SKM-1 (cell line): ENCODE data around the gene LDLRAD1.
"Not testable (repeated sequence)": the region's sequence is repeated elsewhere in the genome, so short reads cannot be mapped to it uniquely, and the experiment has no call there.

Experiments
- DNase-seq: peaks from one replicate; lab custom pipeline; 2025; ENCODE audit not compliant: unreplicated experiment; lab: John Stamatoyannopoulos, UW

The LDLRAD1 gene, protein sequence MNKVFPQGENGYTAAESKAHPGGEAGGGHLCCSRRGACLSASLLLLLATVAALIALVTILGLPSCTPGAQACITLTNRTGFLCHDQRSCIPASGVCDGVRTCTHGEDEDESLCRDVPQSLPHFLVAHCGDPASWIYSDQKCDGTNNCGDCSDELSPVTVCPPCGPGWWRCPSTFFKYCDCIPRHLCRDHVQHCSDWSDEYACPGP

DNA sequence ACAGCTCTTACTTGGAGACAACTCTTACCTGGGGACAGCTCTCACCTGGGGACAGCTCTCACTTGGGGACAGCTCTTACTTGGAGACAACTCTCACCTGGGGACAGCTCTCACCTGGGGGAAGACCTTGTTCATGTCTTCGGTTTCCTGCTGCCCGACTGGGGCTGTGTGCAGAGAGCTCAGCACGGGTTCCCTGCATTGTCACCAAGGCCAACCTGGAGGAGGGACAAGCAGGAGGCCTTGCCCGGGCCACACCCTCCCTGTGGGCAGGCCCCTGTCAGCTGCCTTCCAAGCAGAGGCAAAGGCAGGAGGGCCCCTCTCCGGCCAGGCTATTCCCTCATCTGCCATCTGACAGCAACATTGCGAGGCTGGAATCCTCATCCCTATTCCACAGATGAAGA lies at the start of gene LDLRAD1:
LDLRAD1 (minus strand) TSS at position 208 of the 400 bp plus-strand sequence; CDS start at position 134, 74 bp downstream.
- DNase-seq, result no peak

DNA sequence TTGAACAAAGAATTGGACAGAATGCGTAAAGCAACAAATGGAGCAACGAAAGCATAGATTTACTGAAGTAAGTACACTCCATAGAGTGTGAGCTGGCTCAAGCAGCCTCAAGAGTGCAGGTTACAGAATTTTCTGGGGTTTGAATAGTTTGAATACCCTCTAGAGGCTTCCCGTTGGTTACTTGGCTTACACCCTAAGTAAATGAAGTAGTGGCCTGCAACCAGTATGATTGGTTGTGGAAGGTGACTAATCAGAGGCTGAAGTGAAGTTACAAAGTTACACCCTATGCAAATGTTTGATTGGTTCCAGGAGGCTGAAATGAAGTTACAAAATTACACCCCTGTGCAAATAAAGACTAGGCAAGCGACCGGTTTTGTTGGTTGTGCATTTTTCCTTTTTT lies 46.3 kb upstream of the LDLRAD1 start:
- no peak for DNase-seq

DNA sequence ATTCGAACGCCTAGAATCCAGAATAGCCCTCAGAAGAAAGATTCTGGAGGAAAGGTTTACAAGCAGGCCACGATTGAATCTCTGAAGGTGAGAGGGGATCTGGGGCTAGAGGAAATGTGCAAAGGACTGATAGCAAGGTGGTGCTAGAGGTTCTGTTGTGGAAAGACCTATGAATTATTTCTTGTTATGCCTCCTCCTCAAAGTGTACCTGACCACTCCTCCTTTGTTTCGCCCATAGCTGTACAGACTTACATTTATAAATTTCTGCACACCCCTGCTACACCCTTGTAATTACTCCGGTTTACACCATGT lies 36.4 kb upstream of the LDLRAD1 start:
- no peak for DNase-seq

DNA sequence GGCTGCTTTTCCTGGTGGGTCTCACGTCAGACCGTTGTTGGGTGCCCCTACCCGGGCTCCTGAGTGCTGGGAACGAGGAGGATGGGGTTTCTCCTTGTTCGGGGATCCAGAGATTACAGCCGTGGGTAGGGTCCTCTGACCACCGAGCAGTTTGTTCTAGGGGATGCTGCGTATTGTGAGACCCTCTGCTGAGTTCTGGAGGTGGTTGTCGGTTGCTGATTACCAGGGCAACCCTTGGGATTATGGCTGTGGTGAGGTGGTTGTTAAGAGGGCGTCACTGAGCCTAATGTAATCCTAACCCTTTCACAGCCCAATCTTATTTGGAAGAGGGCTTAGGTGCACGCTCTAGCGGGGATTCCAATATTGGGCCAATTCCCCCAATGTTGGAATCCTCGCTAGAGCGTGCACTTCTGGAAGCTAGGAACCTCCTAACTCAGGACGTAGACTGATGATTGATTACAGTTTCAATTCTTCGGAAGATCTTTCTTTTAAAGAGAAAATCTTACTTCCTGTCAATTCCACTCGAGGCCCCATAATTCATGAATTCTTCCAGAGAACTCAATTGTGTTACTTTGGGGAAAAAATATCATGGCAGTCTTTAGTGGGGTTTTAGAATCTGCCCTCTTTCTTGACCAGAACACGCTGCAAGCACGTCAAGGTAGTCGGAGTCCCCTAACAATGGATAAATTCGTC lies 35.9 kb upstream of the LDLRAD1 start:
- DNase-seq, result no peak

DNA sequence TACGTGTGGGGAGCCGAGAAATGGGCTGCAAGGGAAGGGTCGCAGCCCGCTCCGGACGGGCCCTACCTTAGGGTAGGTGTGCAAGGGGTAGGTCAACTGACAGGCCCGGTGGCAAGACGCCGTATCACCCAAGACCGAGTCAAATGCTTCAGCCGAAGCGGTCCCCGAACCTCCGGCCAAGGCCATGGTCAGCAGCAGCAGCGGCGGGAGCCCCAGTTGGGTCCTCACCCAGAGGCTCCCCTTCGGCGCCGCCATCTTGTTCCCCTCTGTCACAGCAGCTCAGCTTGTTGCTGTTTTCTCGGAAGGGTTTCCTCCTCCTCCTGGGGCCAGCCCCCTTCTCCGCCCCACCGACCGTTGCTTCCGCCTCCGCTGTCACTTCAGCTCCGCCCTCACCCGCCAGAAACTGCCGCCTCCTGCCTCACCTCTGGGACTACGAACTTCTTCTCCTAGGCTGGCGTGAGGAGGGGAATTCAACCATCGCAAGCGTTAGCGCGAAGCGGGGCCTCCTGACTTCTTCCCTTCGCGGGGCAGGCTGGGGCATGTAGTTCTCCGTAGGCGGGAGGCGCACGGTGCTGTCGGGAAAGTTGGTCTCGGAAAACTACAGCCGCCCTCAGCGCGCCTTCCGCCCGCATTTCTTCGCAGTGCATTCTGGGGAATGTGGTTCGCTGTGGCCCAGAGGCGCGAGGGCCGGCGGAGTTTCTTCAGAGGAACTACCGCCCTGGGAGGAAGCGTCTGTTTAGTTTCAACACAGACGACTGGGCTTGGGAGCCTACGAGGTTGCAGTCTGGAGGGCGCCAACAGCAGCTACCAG lies 35.2 kb upstream of the LDLRAD1 start, which contains the start of the genes TCEANC2 and TMEM59:
TCEANC2 (plus strand) TSS at position 675 of the 811 bp plus-strand sequence. CDS start 815 bp downstream, outside the sequence.
TMEM59 (minus strand) TSS at position 271 of the 811 bp plus-strand sequence; CDS start at position 255, 16 bp downstream.
- peak; percentile 99 for DNase-seq

DNA sequence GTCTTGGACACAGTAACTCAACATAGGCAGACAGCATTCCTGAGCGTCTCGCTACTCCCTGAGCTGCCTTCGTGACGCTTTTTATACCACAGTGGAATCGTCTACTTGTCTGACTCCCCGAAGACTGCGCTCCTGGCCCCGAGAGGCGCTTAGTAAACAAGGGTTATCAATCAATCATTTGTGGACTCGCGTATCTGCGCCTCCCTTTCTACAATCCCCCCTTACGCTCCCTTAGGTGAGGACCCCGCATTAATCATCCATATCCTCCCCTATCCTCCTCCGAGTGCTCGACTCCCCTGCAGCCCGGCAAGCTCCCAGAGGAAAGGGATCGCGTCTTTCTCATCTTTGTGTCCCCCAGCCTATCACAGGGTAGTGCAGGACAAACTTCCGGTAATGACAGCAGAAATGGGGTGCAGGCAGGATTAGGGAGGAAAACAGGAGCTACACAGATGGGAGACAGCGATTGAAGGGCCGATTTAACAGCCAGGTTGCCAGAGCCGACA lies 34.5 kb upstream of the LDLRAD1 start:
- no peak for DNase-seq

DNA sequence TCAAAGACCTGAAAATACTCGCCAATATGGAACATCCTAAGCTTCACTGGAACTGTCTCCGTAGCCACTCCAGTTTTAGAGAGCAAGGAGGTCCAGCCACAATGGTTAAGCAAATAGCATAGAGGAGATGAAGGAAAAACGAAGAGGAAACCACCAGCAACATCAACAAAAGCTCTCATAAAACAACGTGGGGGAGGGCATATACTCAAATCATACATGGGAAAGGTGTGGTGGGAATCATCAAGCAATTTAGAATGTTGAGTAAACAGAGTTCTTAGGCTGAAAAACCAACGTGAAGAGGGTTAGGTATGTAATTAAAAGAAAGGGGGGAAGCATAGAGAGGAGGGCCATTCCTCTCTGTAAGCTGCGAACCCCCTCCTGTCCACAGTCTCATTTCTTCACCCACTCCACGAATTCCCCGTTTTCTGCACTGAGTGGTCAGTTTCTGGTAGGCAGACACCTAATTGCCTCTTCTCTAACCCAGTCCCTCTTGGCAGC lies 34.0 kb upstream of the LDLRAD1 start:
- DNase-seq, result no peak

DNA sequence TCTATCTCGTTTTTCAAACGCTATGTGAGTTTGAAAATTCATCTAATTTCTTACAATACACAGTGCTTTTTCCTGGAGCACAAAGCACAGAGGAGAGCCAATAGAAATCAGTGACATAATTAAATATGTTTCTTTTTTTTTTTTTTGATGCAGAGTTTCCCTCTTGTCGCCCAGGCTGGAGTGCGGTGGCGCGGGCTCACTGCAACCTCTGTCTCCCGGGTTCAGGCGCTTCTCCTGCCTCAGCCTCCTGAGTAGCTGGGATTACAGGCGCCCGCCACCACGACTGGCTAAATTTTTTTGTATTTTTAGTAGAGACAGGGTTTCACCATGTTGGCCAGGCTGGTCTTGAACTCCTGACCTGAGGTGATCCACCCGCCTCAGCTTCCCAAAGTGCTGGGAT lies 32.4 kb upstream of the LDLRAD1 start:
- DNase-seq, result not testable (repeated sequence)

DNA sequence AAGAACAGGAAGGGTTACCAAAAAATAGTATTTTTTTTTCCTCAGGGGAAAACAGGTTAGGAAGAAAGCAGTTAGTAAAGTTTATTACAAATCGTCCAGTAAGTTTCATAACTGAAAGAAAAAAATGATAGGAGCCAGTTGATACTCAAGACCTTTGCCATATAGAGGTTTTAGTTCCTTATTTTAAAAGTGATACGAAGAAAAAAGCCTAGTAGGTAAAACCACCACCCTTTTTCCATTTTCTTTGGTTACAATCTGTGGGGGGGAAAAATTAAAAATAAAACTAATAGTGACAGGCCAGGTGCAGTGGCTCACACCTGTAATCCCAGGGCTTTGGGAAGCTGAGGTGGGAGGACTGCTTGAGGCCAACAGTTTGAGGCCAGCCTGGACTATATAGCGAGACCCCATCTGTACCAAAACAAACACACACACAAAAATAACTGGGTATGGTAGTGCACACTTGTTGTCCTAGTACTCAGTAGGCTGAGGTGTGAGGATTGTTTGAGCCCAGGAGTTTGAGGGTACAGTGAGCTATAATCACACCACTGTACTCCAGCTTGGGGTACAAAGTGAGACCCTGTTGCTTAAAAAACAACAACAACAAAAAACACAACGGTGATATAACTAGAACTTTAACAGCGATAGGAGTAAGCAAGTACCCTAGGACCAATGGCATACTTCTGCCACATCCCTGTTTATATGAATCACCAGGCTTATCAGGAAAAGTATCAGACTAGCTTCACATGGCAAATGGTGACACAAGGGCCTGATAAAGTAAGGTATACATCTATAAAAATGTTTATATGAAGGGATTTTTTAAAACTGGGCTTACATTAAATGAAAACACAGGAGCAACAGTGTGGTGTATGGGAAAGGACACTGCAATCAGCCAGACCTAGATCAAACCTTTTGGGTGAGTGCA lies 29.7 kb upstream of the LDLRAD1 start:
- DNase-seq, result no peak

DNA sequence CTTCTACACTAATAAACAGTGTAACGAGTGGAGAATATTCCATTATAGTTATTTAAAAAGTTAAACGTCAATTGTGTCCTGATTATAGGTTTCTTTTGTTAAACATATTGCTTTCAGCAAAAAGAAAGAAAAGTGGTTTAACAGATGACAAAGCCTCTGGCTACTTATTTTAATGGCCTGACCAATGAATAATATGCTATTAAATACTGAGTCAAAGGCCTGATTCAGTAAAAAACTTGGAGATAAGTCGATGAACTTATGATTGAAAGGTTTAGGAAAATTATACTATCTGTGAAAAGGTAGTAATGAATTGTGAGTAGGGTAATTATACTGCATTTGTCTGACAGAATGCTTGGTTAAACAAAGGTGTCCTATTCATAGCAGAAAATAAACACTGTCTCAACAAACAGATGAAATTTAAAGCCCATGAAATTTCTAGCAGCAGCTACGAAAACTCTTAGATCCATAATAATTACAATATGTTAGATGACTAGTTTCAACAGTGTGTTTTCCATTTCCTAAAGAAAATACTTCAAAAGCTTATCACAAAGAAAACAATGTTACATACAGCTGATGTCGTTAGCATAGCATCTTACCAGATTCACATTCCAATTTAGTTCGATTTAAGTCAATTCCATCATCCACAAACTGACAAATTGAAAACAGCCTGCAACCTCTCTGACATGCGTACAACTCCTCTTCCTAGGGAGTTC lies 28.8 kb upstream of the LDLRAD1 start:
- no peak for DNase-seq

DNA sequence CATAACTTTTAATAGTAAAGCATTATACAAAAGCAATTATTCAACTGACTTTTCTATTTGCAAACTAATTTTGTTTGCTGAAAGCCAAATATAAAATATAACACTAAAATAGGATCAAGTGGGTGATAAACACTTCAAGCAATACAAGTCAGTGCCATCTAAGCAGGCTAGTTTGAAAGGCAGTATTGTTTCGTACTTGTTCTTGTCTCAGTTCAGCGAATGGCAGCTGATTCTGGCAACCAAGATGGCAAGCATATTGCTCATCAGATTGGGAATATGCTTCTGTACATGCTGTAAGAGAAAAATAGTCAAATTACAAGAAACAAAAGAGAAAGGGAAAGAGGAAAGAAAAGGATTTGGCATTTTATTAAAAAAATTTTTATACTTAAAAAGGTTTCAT lies 27.5 kb upstream of the LDLRAD1 start:
- no peak for DNase-seq

DNA sequence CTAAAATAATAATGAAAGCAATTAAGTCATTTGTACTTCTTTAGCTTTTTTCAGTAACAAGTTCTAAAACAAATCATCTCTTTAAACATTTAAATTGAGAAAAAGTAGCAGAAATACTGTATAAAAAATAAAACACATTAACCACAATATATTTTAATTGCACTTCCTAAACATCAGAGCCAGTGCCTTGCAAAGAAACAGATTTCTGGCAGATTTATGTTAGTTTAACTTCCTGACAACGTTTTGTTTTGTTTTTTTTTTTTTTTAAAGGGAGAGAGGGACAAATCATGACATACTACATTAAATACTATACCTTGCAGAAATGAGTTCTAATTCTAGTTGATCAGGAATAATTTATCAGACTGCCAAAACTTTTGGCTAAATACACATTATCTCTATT lies 23.8 kb upstream of the LDLRAD1 start:
- no peak for DNase-seq

DNA sequence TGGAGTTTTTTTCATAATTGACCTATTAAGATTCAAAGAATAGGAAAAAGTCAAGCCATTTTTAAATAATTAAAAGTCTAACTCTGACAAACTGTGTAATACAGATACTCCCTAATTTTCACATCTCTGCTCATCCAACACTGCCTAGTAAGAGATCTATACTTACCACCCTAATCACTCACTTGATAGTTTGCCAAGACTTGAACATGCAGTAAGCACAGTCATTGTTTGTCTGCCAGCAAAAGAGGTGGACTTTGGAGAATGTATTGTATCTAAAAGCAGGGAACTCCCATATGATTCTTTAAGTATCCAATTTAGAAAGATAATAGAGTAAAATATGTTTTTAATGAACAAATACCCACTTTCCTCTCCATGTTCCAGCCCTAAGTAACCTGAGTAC lies 19.5 kb upstream of the LDLRAD1 start:
- no peak for DNase-seq

DNA sequence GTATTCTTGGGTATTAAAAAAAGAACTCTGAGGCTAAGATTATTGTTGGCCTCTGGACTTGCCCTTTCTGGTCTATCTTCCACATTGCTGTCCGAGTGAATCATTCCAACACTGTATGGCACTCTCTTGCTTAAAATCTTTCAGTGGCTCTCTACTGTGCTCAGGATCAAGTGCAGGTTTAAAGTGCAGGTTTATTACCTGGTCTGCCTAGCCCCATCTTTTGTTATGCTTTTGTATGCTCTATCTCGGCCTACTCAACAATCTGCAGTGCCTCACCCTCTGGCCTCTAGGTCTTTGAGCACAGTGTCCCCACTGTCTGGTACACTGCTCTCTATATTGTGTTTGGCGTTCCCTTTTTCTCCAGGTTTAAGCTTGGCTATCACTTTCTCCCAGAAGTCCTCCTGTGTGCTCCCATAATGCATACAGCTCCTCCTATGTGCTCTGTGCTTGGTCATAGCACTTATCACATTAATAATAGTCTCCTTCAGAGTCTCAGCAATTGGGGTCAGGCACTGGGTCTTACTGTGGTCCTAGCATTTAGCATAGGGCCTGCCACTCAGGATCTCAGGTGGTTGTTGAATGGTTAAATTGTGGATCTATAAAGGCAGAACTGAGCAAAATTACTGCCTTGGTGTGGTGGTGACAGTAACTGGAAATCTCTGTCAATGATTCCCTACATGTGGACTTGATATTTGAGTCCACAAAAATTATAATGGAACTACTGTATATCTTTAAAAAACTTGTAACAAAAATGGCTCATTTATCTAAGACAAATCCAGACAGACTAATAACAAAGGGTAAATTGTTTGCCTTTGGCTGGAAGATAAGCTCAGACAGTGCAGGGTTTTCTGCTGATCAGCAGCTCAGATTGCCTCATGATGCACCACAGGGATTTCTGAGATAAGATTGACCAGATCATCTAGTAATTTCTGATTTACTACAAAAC lies 10.6 kb upstream of the LDLRAD1 start:
- no peak for DNase-seq

DNA sequence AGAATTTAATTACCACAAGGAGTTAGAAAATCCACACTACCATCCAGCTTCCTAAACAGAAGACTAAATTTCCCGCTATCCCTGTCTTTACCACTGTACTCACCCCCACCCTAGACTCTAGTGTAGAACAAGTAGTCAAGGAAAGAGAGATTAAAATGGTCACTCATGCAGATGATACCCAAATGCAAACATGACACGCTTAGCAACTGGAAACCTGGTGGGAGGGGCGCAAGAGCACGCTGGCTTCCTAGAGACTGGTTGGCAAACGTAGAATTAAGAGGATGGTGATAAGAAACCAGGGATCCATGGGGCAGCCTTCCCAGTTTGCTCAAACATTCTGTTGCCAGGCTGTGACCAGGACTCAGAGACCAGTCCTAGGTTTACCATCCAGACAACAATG lies 9.9 kb upstream of the LDLRAD1 start:
- DNase-seq, result no peak

DNA sequence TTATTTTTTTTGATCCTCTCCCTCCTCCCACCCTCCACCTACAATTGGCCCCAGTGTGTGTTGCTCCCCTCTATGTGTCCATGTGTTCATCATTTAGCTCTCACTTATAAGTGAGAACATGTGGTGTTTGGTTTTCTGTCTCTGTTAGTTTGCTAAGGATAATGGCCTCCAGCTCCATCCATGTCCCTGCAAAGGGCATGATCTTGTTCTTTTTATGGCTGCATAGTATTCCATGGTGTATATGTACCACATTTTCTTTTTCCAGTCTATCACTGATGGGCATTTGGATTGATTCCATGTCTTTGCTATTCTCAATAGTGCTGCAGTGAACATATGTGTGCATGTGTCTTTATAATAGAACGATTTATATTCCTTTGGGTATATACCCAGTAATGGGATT lies 6.8 kb upstream of the LDLRAD1 start:
- not testable (repeated sequence) for DNase-seq

DNA sequence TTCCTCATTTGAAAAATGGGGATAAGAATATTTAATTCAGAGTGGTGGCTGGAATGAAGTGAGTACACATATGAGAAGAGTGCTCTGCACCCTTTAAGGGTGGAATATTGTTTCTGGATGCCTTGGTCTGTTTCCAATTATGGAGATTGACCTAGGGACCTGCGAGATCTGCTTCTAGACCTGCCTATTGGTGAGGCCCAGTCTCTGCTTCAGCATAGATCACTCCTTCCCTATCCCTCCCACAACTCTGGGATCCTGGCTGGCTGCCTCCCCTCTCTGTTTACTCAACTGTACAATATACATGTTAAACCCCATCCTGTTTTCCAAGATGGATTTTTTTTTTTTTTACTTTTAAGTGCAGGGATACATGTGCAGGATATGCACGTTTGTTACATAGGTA lies 6.4 kb upstream of the LDLRAD1 start:
- no peak for DNase-seq

DNA sequence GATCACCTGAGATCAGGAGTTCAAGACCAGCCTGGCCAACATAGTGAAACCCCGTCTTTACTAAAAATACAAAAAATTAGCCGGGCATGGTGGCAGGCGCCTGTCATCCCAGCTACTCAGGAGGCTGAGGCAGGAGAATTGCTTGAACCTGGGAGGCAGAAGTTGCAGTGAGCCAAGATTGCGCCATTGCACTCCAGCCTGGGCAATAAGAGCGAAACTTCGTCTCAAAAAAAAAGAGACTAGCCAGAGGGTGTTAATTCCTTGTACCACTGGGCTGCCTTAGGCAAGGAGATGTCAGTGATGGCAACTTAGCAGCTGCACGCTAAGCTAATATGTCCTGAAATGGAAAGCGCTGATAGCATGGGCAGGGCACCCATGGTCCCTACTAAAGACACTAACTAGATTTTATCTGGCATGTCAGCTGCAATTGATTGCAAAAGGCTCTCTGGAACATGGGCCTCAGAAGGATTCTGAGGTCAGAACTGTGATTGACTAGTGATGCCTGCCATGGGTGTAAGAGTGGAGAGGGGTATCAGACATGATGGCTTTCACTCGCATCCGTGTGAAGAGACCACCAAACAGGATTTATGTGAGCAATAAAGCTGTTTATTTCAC lies 1.7 kb upstream of the LDLRAD1 start:
- not testable (repeated sequence) for DNase-seq
